GM21447 (cell line): ENCODE data around the gene FXR2.
A peak's percentile ranks its signal among the peaks of the same experiment; 100 is the strongest.

ENCODE experiments used
- ATAC-seq: cut with Tn5 transposase; IDR thresholded peaks from one replicate; pipeline ENCODE4 v1.9.1; 2021; ENCODE audit not compliant: unreplicated experiment

FXR2 gene

DNA sequence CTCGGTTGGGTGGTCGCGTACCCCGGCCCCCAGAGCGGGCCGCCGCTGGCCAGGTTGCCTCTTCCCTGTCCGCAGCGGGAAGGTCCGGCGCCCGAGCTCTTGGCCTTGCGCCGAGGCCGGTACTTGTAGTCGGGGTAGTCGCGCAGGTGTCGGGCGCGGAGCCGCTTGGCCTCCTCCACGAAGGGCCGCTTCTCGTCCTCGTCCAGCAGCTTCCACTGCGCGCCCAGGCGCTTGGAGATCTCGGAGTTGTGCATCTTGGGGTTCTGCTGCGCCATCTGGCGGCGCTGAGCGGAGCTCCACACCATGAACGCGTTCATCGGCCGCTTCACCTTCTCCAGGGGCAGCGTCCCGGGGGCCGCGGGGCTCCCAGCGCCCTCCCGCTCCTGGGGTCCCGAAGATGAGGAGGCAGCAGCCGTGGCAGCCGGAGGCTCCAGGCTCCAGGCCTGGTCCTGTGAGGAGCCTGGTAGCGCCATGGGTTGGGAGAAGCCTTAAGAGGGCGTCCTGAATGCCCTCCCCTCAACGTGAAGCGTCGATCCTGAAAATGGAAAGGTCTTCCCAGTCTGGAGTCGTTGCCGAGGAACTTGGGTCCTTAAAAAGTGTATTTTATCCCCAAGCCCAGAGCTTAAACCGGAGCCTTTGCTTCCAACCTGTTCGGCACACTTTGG, 25.4 kb downstream of the FXR2 start:
- ATAC-seq, result no peak

- no peak for ATAC-seq
Observed at GRCh38 chr17:7588553-7589203, 26.0 kb downstream of the FXR2 start.

DNA sequence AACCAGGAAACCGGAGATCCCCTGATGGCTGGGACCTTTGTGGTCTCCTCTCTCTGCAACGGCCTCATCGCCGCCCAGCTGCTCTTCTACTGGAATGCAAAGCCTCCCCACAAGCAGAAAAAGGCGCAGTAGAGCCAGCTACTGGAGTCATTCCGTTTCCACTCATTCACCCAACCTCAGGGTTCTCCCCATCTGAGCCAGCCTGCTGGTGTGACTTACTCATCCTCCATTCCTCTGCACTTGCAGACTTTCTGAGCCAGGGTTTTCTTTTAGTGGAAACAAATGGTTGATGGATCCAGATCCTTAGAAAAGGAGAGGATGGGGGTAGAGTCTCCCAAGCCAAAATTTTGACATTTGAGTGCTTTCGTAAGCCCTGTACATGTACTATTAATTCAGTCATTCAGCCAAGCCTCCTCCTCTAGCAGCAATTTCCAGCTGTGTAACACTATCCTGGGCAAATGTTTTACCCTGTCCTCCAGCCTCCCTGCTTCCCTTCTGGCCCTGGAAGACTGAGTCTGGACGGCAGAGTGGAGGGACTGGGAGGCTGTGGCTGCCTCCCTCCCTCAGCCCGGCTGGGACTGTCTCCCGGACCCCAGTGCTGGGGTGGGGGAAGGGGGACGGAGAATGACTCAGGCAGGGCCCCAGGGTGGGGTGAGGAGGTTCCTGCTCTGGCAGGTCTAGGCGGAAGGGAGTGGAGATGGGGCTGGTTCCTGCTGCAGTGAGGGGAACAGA, 27.1 kb downstream of the FXR2 start:
- no peak for ATAC-seq

DNA sequence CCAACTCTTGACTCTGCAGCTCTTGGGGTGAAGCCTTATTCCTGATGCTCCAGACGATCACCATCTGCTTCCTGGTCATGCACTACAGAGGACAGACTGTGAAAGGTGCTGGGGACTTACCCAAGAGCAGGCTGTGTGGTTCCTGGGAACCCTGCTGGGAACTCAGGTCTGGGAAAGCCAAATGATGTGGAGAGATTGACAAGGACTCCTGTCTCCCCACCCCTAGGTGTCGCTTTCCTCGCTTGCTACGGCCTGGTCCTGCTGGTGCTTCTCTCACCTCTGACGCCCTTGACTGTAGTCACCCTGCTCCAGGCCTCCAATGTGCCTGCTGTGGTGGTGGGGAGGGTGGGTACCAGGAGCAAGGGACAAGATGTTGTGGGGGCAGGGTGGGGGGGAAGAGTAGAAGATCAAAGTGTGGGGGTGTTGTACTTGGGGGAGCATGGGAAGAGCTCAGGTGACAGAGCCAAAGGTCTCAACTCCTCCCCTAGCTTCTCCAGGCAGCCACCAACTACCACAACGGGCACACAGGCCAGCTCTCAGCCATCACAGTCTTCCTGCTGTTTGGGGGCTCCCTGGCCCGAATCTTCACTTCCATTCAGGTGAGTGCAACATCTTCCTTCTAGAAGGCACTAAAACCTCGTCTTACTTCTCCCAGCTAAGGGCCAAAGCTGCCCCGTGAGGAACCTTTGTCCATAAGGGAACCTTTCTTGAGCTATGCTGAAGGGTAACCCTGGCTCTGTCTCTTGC, 27.9 kb downstream of the FXR2 start:
- no peak for ATAC-seq

- peak; percentile 57 for ATAC-seq
Observed at GRCh38 chr17:7583253-7584109, 31.2 kb downstream of the FXR2 start, which contains the start of gene MPDU1. TSS of gene MPDU1 (plus strand) at chr17:7583852. CDS start at chr17:7583863, 11 bp downstream.

DNA sequence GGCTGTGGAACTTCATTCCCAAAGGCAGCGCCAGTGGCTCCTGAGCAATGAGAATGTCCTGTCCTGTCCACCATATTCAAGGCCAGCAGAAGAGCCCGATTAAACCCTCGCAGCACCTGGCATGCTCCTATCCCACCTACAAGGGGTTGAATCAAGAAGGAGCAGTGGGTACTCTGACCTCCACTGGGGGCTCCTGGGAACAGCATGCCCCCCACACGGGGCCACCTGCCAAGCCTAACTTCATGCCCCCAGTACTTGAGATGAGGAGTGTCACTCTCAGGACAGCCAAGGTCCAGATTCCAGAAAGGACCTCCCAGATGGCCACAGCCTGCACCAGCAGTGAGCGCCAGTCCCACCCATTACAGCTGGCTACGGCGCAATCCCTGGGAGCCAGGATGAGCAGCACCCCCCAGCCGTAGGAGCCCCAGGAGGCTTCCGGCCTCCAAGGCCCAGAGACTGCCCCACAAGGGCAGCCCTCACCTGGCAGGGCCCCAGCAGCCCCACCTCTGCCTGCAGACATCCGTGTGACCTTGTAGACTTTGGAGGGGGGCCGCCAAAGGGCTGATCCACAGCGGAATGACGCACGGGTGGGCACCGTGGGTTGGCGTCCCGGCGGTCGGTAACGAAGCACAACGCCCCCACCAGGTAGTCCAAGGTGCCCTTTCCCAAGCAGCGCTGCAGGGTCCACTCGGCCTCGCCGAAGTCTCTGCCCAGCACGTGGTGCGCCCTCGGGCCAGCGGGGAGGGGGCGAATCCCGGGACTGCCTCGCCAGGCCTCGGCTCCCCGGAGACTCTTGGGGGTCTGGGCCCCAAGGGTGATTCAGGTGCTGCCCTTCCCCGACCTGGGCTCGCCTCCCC, 32.1 kb downstream of the FXR2 start:
- no peak for ATAC-seq

GRCh38 chr17:7580604-7581575, 33.8 kb downstream of the FXR2 start:
- no peak for ATAC-seq

GRCh38 chr17:7579834-7580603, 34.7 kb downstream of the FXR2 start:
- ATAC-seq, result no peak

DNA sequence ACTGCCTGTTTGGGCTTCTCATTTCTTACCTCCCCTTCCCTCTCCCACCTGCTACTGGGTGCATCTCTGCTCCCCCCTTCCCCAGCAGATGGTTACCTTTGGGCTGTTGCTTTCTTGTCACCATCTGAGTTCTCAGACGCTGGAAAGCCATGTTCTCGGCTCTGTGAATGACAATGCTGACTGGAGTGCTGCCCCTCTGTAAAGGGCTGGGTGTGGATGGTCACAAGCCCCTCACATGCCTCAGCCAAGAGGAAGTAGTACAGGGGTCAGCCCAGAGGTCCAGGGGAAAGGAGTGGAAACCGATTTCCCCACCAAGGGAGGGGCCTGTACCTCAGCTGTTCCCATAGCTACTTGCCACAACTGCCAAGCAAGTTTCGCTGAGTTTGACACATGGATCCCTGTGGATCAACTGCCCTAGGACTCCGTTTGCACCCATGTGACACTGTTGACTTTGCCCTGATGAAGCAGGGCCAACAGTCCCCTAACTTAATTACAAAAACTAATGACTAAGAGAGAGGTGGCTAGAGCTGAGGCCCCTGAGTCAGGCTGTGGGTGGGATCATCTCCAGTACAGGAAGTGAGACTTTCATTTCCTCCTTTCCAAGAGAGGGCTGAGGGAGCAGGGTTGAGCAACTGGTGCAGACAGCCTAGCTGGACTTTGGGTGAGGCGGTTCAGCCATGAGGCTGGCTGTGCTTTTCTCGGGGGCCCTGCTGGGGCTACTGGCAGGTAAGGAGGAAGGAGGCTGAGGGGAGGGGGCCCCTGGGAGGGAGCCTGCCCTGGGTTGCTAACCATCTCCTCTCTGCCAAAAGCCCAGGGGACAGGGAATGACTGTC, 35.5 kb downstream of the FXR2 start, which contains the start of gene CD68:
TSS of gene CD68 (plus strand) at position 638 of the 833 bp plus-strand sequence. CDS start at position 678, 40 bp downstream.
- ATAC-seq, result peak; percentile 46

- no peak for ATAC-seq
Observed at GRCh38 chr17:7577327-7578199, 37.1 kb downstream of the FXR2 start.

DNA sequence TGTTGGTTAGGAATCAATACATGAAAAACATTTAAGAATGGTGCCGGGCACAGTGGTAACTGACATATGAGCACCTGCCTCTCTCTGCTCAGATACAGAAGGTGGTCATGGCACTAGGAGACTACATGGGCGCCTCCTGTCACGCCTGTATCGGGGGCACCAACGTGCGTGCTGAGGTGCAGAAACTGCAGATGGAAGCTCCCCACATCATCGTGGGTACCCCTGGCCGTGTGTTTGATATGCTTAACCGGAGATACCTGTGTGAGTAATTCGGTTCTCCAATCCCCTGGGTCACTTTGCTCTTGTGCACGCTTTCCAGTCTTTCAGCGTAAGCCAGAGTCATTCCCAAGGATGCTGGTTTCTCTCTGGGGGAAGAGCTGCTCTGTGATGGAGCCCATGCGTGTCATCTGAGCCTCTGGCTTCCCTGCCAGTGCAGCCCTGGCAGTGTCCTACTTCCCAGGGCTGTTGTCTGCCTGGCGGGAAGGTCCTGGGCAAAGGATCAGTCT, 38.2 kb downstream of the FXR2 start:
- ATAC-seq, result no peak

GRCh38 chr17:7575959-7576358, 38.7 kb downstream of the FXR2 start:
- no peak for ATAC-seq

- ATAC-seq, result no peak
Observed at GRCh38 chr17:7575481-7575883, 39.2 kb downstream of the FXR2 start.

DNA sequence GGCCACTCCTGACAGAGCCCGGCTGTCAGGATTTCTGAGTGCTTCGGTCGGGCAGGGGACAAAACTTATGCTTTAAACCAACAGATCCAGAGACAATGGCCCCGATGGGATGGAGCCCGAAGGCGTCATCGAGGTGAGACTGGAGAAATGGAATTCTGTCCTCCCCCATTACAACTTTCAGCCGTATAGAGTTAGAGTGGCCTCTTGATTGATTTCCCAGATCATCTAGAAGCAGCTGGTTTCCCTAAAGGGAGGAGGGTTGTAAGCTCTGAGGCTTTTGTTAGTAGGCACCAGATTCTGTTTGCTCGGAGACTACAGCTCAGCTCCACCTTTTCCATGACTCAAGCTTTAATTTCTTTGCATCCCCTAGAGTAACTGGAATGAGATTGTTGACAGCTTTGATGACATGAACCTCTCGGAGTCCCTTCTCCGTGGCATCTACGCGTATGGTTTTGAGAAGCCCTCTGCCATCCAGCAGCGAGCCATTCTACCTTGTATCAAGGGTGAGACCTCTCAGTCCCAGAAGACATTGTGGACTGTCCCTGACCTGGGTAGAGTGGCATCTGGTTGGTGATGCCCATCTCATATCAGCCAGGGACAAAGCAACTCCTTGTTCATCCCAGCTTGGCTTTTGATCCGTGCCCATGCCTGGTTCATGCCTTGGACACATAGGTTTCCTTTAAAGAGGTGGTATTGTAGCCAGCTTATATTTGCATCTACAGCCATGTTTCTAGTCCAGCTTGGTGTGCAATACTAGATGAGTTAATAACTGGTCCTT, 40.3 kb downstream of the FXR2 start:
- no peak for ATAC-seq
